Smooth muscle cell (in vitro differentiated cells): Measurements from ENCODE around the gene CSF1. TPM values are rescaled to one million over a fixed set of nuclear protein-coding genes. Genes with fewer than 3 reads are reported as not detected.

ENCODE experiments used
- DNase-seq: peaks from one replicate; lab custom pipeline; 2025; ENCODE audit not compliant: unreplicated experiment; lab: John Stamatoyannopoulos, UW
- H2AFZ ChIP-seq: fragments of 200-600 bp; sonication (generic); 2 replicates; pipeline ENCODE4 v1.6.0; 2016; ENCODE audit warnings: antibody characterized with exemption, low read depth, mild to moderate bottlenecking
- H3F3A ChIP-seq: fragments of 200-600 bp; sonication (generic); 2 replicates; pipeline ENCODE4 v1.6.0; 2017; ENCODE audit warnings: antibody characterized with exemption, low read depth
- H3K27ac ChIP-seq: fragments of 200-600 bp; sonication (generic); 2 replicates; pipeline ENCODE4 v1.5.1; 2016; ENCODE audit warnings: low read depth, mild to moderate bottlenecking
- H3K27me3 ChIP-seq: fragments of 200-600 bp; sonication (generic); 2 replicates; pipeline ENCODE4 v1.6.1; 2016; ENCODE audit warnings: low read depth, mild to moderate bottlenecking
- H3K36me3 ChIP-seq: fragments of 200-600 bp; sonication (generic); 2 replicates; pipeline ENCODE4 v1.5.1; 2016; ENCODE audit warnings: low read depth
- H3K4me1 ChIP-seq: fragments of 200-600 bp; sonication (generic); 2 replicates; pipeline ENCODE4 v1.5.1; 2016; ENCODE audit warnings: low read depth
- H3K4me2 ChIP-seq: fragments of 200-600 bp; sonication (generic); 2 replicates; pipeline ENCODE4 v1.6.0; 2016; ENCODE audit warnings: mild to moderate bottlenecking
- H3K4me3 ChIP-seq: fragments of 200-600 bp; sonication (generic); 2 replicates; pipeline ENCODE4 v1.5.1; 2016; ENCODE audit warnings: mild to moderate bottlenecking
- H3K79me2 ChIP-seq: fragments of 200-600 bp; sonication (generic); 2 replicates; pipeline ENCODE4 v1.6.0; 2016; ENCODE audit warnings: low read depth, mild to moderate bottlenecking
- H3K9ac ChIP-seq: fragments of 200-600 bp; sonication (generic); 2 replicates; pipeline ENCODE4 v1.6.0; 2016; ENCODE audit warnings: low read depth
- H3K9me3 ChIP-seq: fragments of 200-600 bp; sonication (generic); replicated peaks from 2 replicates; pipeline ENCODE4 v1.5.1; 2016; ENCODE audit warnings: low read depth
- H4K20me1 ChIP-seq: fragments of 200-600 bp; sonication (generic); 2 replicates; pipeline ENCODE4 v1.6.0; 2016; ENCODE audit warnings: low read depth
- WGBS: methylation state at CpG from one replicate; pipeline ENCODE4 v1.1.7; 2016; ENCODE audit warnings: low lambda C conversion rate; 5-methylcytosine and 5-hydroxymethylcytosine counted together
- polyA plus RNA-seq: library from polyadenylated mRNA; unstranded; fragments of >200 nt; fragmentation: Nextera tagmentation; extraction: Ambion mirVana; gene quantifications from 2 replicates; pipeline ENCODE4 v1.2.1, GENCODE V29; 2016
- total RNA-seq: library from RNA; depleted of rRNA; stranded (reverse); fragments of >200 nt; gene quantifications from 2 replicates; pipeline ENCODE4 v1.2.3, GENCODE V29; 2014
- TF ChIP-seq, protein P1 (sequence below): fragments of 200-600 bp; sonication (generic); IDR thresholded peaks from 2 replicates; pipeline ENCODE4 v1.5.1; 2017; ENCODE audit warnings: borderline replicate concordance, mild to moderate bottlenecking, antibody characterized with exemption; ENCODE audit not compliant: insufficient read depth, poor library complexity, severe bottlenecking

CSF1 gene
- total and polyA plus RNA-seq, 2 experiments from 2014 or later = 22.4 to 30.9 TPM

DNA sequence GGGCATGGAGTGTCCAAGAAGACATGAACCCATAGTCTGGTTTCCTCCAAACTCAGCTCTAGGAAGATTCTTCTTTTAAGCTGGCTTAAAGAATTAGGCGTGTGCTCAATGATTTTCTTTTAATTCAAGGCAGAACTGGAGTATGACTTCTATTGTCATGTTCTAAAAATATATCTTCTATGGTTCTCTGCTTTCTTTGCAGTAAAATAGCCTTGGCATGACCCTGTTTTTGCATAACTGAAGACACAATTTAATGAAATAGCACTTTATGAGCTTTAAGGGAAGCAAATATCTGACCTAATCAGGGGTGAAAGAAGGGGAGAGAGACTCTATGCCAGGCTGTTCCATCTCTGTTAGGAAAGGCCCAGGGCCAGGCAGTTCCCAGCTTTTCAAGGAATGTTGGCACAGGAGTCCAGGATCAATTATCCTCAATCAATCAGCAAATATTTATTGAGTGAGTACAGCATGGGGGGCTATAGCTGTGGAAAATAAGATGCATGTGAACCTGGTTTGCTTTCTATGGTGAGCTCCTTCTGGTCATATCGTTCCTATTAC, 7.2 kb upstream of the CSF1 start:
- H3K4me2 ChIP-seq = no peak overlapping the region
- no peak overlapping the region for H3K27ac ChIP-seq
- H3K4me1 ChIP-seq = no peaks in the 10 kb centered on the region
- TF ChIP-seq, protein P1, sequence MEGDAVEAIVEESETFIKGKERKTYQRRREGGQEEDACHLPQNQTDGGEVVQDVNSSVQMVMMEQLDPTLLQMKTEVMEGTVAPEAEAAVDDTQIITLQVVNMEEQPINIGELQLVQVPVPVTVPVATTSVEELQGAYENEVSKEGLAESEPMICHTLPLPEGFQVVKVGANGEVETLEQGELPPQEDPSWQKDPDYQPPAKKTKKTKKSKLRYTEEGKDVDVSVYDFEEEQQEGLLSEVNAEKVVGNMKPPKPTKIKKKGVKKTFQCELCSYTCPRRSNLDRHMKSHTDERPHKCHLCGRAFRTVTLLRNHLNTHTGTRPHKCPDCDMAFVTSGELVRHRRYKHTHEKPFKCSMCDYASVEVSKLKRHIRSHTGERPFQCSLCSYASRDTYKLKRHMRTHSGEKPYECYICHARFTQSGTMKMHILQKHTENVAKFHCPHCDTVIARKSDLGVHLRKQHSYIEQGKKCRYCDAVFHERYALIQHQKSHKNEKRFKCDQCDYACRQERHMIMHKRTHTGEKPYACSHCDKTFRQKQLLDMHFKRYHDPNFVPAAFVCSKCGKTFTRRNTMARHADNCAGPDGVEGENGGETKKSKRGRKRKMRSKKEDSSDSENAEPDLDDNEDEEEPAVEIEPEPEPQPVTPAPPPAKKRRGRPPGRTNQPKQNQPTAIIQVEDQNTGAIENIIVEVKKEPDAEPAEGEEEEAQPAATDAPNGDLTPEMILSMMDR = no peak
- no peaks in the 10 kb centered on the region for H3K36me3 ChIP-seq
- 94% methylated on average over 2 of the region's 2 CpGs for WGBS
- no peaks in the 10 kb centered on the region for H3K9me3 ChIP-seq
- no peaks in the 10 kb centered on the region for H3K79me2 ChIP-seq
- H2AFZ ChIP-seq = no peak overlapping the region
- H3K4me3 ChIP-seq = no peak overlapping the region
- H3F3A ChIP-seq = no peaks in the 10 kb centered on the region
- no peak overlapping the region for H3K9ac ChIP-seq
- no peak for DNase-seq
- no peaks in the 10 kb centered on the region for H3K27me3 ChIP-seq
- no peaks in the 10 kb centered on the region for H4K20me1 ChIP-seq

DNA sequence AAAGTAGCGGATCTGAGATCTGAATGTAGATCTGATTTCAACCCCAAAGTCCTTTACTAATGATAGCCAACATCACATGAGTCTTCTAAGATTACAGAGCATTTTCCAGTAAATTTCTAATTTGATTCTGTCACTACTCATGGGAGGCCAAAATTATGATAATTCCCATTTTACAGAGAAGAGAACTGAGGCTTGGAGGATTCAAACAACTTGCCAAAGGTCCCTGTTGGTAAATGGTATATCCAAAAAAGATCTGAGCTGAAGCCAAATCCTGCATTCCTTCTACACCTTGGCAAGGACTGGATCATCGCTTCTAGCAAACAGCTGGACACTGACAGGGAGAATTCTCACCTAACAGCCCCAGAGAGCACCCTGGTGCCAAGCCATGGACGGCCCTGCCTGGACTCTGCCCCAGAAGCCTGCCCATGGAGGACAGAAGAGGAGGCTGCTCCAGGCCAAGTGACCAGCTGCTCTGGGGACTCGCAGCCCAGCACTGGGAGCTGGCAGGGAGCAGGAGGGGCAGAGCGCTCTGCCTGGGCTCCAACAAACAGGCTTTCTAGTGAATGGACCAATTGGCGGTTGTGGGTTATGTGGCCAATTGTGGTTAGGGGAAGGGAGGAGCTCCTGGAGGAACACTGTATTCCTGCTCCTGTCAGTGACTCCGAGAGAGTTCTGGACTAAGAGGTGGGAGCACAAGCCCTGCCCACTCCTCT, 6.4 kb upstream of the CSF1 start:
- Histone ChIP-seq H3K9me3 (no peaks in the 10 kb centered on the region), H3K27me3 (no peaks in the 10 kb centered on the region), H3K79me2 (no peaks in the 10 kb centered on the region), H3F3A (no peaks in the 10 kb centered on the region), H3K27ac (no peak overlapping the region), H2AFZ (no peak overlapping the region), H3K36me3 (no peaks in the 10 kb centered on the region), H3K9ac (no peak overlapping the region), H3K4me2 (no peak overlapping the region), H4K20me1 (no peaks in the 10 kb centered on the region), H3K4me1 (no peaks in the 10 kb centered on the region), H3K4me3 (no peak overlapping the region)
- WGBS = 87% methylated on average over 7 of the region's 7 CpGs
- TF ChIP-seq, protein P1 = no peak
- DNase-seq = no peak

DNA sequence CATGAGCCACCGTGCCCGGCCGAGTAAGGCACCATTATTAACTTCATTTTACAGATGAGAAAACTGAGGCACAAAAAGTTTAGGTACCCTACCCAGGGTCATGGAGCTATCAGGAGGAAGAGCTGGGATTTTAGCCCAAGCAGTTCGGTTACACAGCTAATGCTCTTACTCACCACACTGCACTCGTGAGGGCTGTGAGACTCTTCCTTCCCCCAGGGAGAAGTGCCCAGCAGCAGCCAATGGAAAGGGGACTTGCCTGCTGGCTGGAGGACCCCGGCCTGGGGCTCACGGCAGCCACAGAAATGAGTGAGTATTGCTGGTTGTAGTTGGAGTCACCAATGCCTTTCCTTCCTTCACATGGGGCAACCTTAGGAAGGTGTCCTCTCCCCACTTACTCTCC, 5.2 kb upstream of the CSF1 start:
- WGBS = 83% methylated on average over 7 of the region's 7 CpGs
- H3K27me3 ChIP-seq = no peaks in the 10 kb centered on the region
- H3K9ac ChIP-seq = no peak overlapping the region
- H3K4me2 ChIP-seq = no peak overlapping the region
- no peaks in the 10 kb centered on the region for H3K4me1 ChIP-seq
- no peak for DNase-seq
- H3K4me3 ChIP-seq = no peak overlapping the region
- no peaks in the 10 kb centered on the region for H3K9me3 ChIP-seq
- no peaks in the 10 kb centered on the region for H3K79me2 ChIP-seq
- no peak overlapping the region for H3K27ac ChIP-seq
- no peak overlapping the region for H2AFZ ChIP-seq
- H3K36me3 ChIP-seq = no peaks in the 10 kb centered on the region
- no peaks in the 10 kb centered on the region for H3F3A ChIP-seq
- TF ChIP-seq, protein P1 = no peak
- no peaks in the 10 kb centered on the region for H4K20me1 ChIP-seq
